T-helper 2 cell treated with Interferon-gamma antibody and Interleukin-4, amounts not matched to agents 5 μg/mL and 100 μg/mL, for 36 hours (primary cell): ENCODE results near the gene PCNT.
A peak's percentile ranks its signal among the peaks of the same experiment; 100 is the strongest.
"Not testable (repeated sequence)": the region's sequence is repeated elsewhere in the genome, so short reads cannot be mapped to it uniquely, and the experiment has no call there.

Source experiments
- DNase-seq: peaks from one replicate; pipeline ENCODE4 v3.0.0; 2021; ENCODE audit warnings: low spot score
- H3K27ac Mint-ChIP-seq: one replicate; pipeline ENCODE4 v1.8.0; 2021; ENCODE audit warnings: mild to moderate bottlenecking, mixed read lengths
- H3K27me3 Mint-ChIP-seq: one replicate; pipeline ENCODE4 v1.8.0; 2021; ENCODE audit warnings: low read depth, mixed read lengths
- H3K36me3 Mint-ChIP-seq: one replicate; pipeline ENCODE4 v1.8.0; 2021; ENCODE audit warnings: low read depth, mixed read lengths
- H3K4me1 Mint-ChIP-seq: one replicate; pipeline ENCODE4 v1.8.0; 2021; ENCODE audit warnings: low read depth, mixed read lengths
- H3K4me3 Mint-ChIP-seq: one replicate; pipeline ENCODE4 v1.8.0; 2022; ENCODE audit warnings: mild to moderate bottlenecking, moderate library complexity, mixed read lengths
- H3K9me3 Mint-ChIP-seq: one replicate; pipeline ENCODE4 v1.8.0; 2021; ENCODE audit warnings: mixed read lengths

Gene PCNT

GRCh38 chr21:46366966-46367365 lies 43.0 kb downstream of the PCNT start:
- H3K27me3 Mint-ChIP-seq: no peaks in the 10 kb centered on the region
- no peak overlapping the region for H3K4me3 Mint-ChIP-seq
- no peak for DNase-seq
- H3K4me1 Mint-ChIP-seq: peaks cover 18% of the 10 kb centered on the region
- no peaks in the 10 kb centered on the region for H3K9me3 Mint-ChIP-seq
- H3K36me3 Mint-ChIP-seq: peaks cover 41% of the 10 kb centered on the region
- H3K27ac Mint-ChIP-seq: no peak overlapping the region

- H3K36me3 Mint-ChIP-seq: peaks cover 41% of the 10 kb centered on the region
- DNase-seq: peak; percentile 29
- peaks cover 18% of the 10 kb centered on the region for H3K4me1 Mint-ChIP-seq
- peak overlapping the region; percentile 82 for H3K27ac Mint-ChIP-seq
- H3K4me3 Mint-ChIP-seq: peak overlapping the region; percentile 74
- H3K27me3 Mint-ChIP-seq: no peaks in the 10 kb centered on the region
- no peaks in the 10 kb centered on the region for H3K9me3 Mint-ChIP-seq
These were observed 44.8 kb downstream of the PCNT start for GRCh38 chr21:46368533-46369285.

GRCh38 chr21:46369520-46370235 lies 45.7 kb downstream of the PCNT start:
- Mint-ChIP-seq H3K4me3 (peak overlapping the region; percentile 74), H3K9me3 (no peaks in the 10 kb centered on the region), H3K27me3 (no peaks in the 10 kb centered on the region), H3K4me1 (peaks cover 18% of the 10 kb centered on the region), H3K27ac (peak overlapping the region; percentile 82), H3K36me3 (peaks cover 40% of the 10 kb centered on the region)
- no peak for DNase-seq

- Mint-ChIP-seq H3K9me3 (no peaks in the 10 kb centered on the region), H3K4me1 (peaks cover 18% of the 10 kb centered on the region), H3K36me3 (peaks cover 27% of the 10 kb centered on the region), H3K4me3 (no peak overlapping the region), H3K27ac (no peak overlapping the region), H3K27me3 (no peaks in the 10 kb centered on the region)
- no peak for DNase-seq
These were observed 47.5 kb downstream of the PCNT start for GRCh38 chr21:46371204-46372013.

- H3K27ac Mint-ChIP-seq: no peak overlapping the region
- DNase-seq: no peak
- peaks cover 22% of the 10 kb centered on the region for H3K36me3 Mint-ChIP-seq
- H3K9me3 Mint-ChIP-seq: no peaks in the 10 kb centered on the region
- no peak overlapping the region for H3K4me3 Mint-ChIP-seq
- no peaks in the 10 kb centered on the region for H3K27me3 Mint-ChIP-seq
- peaks cover 18% of the 10 kb centered on the region for H3K4me1 Mint-ChIP-seq
These were observed 48.1 kb downstream of the PCNT start for GRCh38 chr21:46372014-46372485.

- H3K27ac Mint-ChIP-seq, DNase-seq, H3K4me3 Mint-ChIP-seq, H3K27me3 Mint-ChIP-seq, H3K9me3 Mint-ChIP-seq: not testable (repeated sequence)
- Mint-ChIP-seq H3K4me1 (peaks cover 18% of the 10 kb centered on the region), H3K36me3 (peaks cover 20% of the 10 kb centered on the region)
These were observed 49.0 kb downstream of the PCNT start for GRCh38 chr21:46372947-46373346.

- Mint-ChIP-seq H3K27me3 (no peaks in the 10 kb centered on the region), H3K4me1 (peaks cover 4% of the 10 kb centered on the region), H3K4me3 (no peak overlapping the region), H3K27ac (no peak overlapping the region), H3K36me3 (peaks cover 29% of the 10 kb centered on the region), H3K9me3 (peaks cover 4% of the 10 kb centered on the region)
- DNase-seq: no peak
These were observed 50.9 kb downstream of the PCNT start for GRCh38 chr21:46374761-46375389.

- peaks cover 4% of the 10 kb centered on the region for H3K4me1 Mint-ChIP-seq
- no peak overlapping the region for H3K4me3 Mint-ChIP-seq
- H3K27ac Mint-ChIP-seq: no peak overlapping the region
- peaks cover 4% of the 10 kb centered on the region for H3K9me3 Mint-ChIP-seq
- peaks cover 29% of the 10 kb centered on the region for H3K36me3 Mint-ChIP-seq
- no peak for DNase-seq
- H3K27me3 Mint-ChIP-seq: no peaks in the 10 kb centered on the region
These were observed 51.7 kb downstream of the PCNT start for GRCh38 chr21:46375560-46376230.

- Mint-ChIP-seq H3K27me3 (no peaks in the 10 kb centered on the region), H3K27ac (no peak overlapping the region), H3K4me3 (no peak overlapping the region), H3K4me1 (peaks cover 4% of the 10 kb centered on the region), H3K9me3 (peaks cover 4% of the 10 kb centered on the region), H3K36me3 (peaks cover 33% of the 10 kb centered on the region)
- DNase-seq: no peak
These were observed 52.3 kb downstream of the PCNT start for GRCh38 chr21:46376231-46376628.

GRCh38 chr21:46376856-46377453 lies 53.0 kb downstream of the PCNT start:
- Mint-ChIP-seq H3K36me3 (peaks cover 36% of the 10 kb centered on the region), H3K27me3 (no peaks in the 10 kb centered on the region), H3K4me1 (peaks cover under 1% of the 10 kb centered on the region), H3K27ac (no peak overlapping the region), H3K4me3 (no peak overlapping the region), H3K9me3 (peaks cover 11% of the 10 kb centered on the region)
- DNase-seq: no peak

- Mint-ChIP-seq H3K27ac (no peak overlapping the region), H3K27me3 (no peaks in the 10 kb centered on the region), H3K4me1 (no peaks in the 10 kb centered on the region), H3K36me3 (peaks cover 41% of the 10 kb centered on the region), H3K4me3 (no peak overlapping the region), H3K9me3 (peaks cover 20% of the 10 kb centered on the region)
- no peak for DNase-seq
These were observed 53.8 kb downstream of the PCNT start for GRCh38 chr21:46377789-46378188.

GRCh38 chr21:46379105-46379504 lies 55.1 kb downstream of the PCNT start:
- peaks cover 30% of the 10 kb centered on the region for H3K9me3 Mint-ChIP-seq
- H3K4me3 Mint-ChIP-seq: no peak overlapping the region
- H3K27me3 Mint-ChIP-seq: no peaks in the 10 kb centered on the region
- peaks cover 52% of the 10 kb centered on the region for H3K36me3 Mint-ChIP-seq
- no peak overlapping the region for H3K27ac Mint-ChIP-seq
- no peak for DNase-seq
- H3K4me1 Mint-ChIP-seq: no peaks in the 10 kb centered on the region

- Mint-ChIP-seq H3K27ac (no peak overlapping the region), H3K9me3 (peaks cover 36% of the 10 kb centered on the region), H3K27me3 (no peaks in the 10 kb centered on the region), H3K36me3 (peaks cover 58% of the 10 kb centered on the region), H3K4me1 (no peaks in the 10 kb centered on the region), H3K4me3 (no peak overlapping the region)
- DNase-seq: no peak
These were observed 55.7 kb downstream of the PCNT start for GRCh38 chr21:46379691-46380090.
